ENCODE results near the gene MEGF6.

GRCh38 chr1:3534803-3535637 is 76.3 kb downstream of the MEGF6 start:
- no peak for TF ChIP-seq CTCF (IDR thresholded peaks at IDR 0.05)
- TF ChIP-seq POLR2A (IDR thresholded peaks at IDR 0.05): no peak

All from adrenal gland (tissue), 5 donors.